HepG2 (cell line): ENCODE measurements around the gene LAMA5. TPM values are rescaled to one million over a fixed set of nuclear protein-coding genes. Genes with fewer than 3 reads are reported as not detected.

ENCODE experiments used
- DZIP1 ChIP-seq: sonication (generic); formaldehyde crosslinking; IDR thresholded peaks from 2 replicates; pipeline ENCODE4 v1.5.0; 2020; ENCODE audit warnings: mild to moderate bottlenecking, missing genetic modification reagents
- FOXP4 ChIP-seq: sonication (generic); formaldehyde crosslinking; IDR thresholded peaks from 2 replicates; pipeline ENCODE4 v1.4.0; 2020; ENCODE audit warnings: missing genetic modification reagents
- HNF1B ChIP-seq: sonication (generic); formaldehyde crosslinking; IDR thresholded peaks from 2 replicates; pipeline ENCODE4 v1.5.1; 2020; ENCODE audit warnings: mild to moderate bottlenecking, moderate library complexity, missing genetic modification reagents
- NFKB2 ChIP-seq: sonication (generic); formaldehyde crosslinking; IDR thresholded peaks from 2 replicates; pipeline ENCODE4 v1.4.0; 2020; ENCODE audit warnings: missing genetic modification reagents, borderline replicate concordance
- PATZ1 ChIP-seq: sonication (generic); formaldehyde crosslinking; IDR thresholded peaks from 2 replicates; pipeline ENCODE4 v1.4.0; 2020; ENCODE audit warnings: missing genetic modification reagents
- SOX6 ChIP-seq, 2 experiments: fragments of 450-650 bp in 1 of 2; sonication (generic) in 1 of 2; formaldehyde crosslinking in 1 of 2; IDR thresholded peaks; 2 replicates each; pipeline versions ENCODE4 v1.4.0 to v1.6.1; 2017 to 2020; ENCODE audit warnings: antibody characterized with exemption in 1 of 2, mild to moderate bottlenecking in 1 of 2, missing genetic modification reagents in 1 of 2
- SP1 ChIP-seq, 2 experiments: fragments of 450-650 bp in 1 of 2; sonication (generic) in 1 of 2; formaldehyde crosslinking in 1 of 2; IDR thresholded peaks; 2 replicates each; pipeline versions ENCODE4 v1.4.0 to v1.6.1; 2016 to 2020; ENCODE audit warnings: missing genetic modification reagents in 1 of 2
- TBX2 ChIP-seq: sonication (generic); formaldehyde crosslinking; IDR thresholded peaks from 2 replicates; pipeline ENCODE4 v1.5.0; 2020; ENCODE audit warnings: missing genetic modification reagents, mild to moderate bottlenecking, borderline replicate concordance
- ZBTB20 ChIP-seq: sonication (generic); formaldehyde crosslinking; IDR thresholded peaks from 2 replicates; pipeline ENCODE4 v1.8.1; 2023; ENCODE audit warnings: missing genetic modification reagents, low read depth, mild to moderate bottlenecking, borderline replicate concordance
- ZBTB33 ChIP-seq: sonication (generic); formaldehyde crosslinking; IDR thresholded peaks from 2 replicates; pipeline ENCODE4 v1.4.0; 2020; ENCODE audit warnings: missing genetic modification reagents
- ZMYM2 ChIP-seq: sonication (generic); formaldehyde crosslinking; IDR thresholded peaks from 2 replicates; pipeline ENCODE4 v1.8.0; 2022; ENCODE audit warnings: mild to moderate bottlenecking, missing genetic modification reagents
- ZNF160 ChIP-seq: sonication (generic); formaldehyde crosslinking; IDR thresholded peaks from 2 replicates; pipeline ENCODE4 v1.8.0; 2022; ENCODE audit warnings: mild to moderate bottlenecking, inconsistent platforms, missing genetic modification reagents
- ZNF276 ChIP-seq: sonication (generic); formaldehyde crosslinking; IDR thresholded peaks from 2 replicates; pipeline ENCODE4 v1.4.0; 2020; ENCODE audit warnings: mild to moderate bottlenecking, low read depth, missing genetic modification reagents
- polyA plus RNA-seq, 8 experiments: library from polyadenylated mRNA; depleted of rRNA in 3 of 8; stranded (reverse) in 7 of 8; unstranded in 1 of 8; fragments of >200 nt; fragmentation: Illumina TruSeq in 4 of 8; extraction: Trizol in 4 of 8; gene quantifications; 2 replicates each; pipeline versions ENCODE4 v1.2.1 to v1.2.3, GENCODE V29; 2011 to 2016; ENCODE audit warnings: low read depth in 4 of 8, missing spikeins in 1 of 8, mixed read lengths in 1 of 8; ENCODE audit not compliant: insufficient read depth in 1 of 8
- total RNA-seq, 5 experiments: library from RNA; depleted of rRNA; stranded (reverse); fragments of >200 nt; fragmentation: Illumina TruSeq; extraction: Trizol; gene quantifications; 2 replicates each; pipeline ENCODE4 v1.2.3, GENCODE V29; 2016; ENCODE audit warnings: low read depth in 1 of 5

The LAMA5 gene
- total and polyA plus RNA-seq, 2 of the 13 experiments (the other 11 are each of a cell fraction or from before 2014, with no cell fraction given), result 21.0 to 44.7 TPM

GRCh38 chr20:62374331-62375152 lies 7.4 kb upstream of the LAMA5 start (continued):
- TF ChIP-seq FOXP4 (0 out of 2 replicates have a peak, but pooled peaks have one; percentile 16), ZMYM2 (CRISPR knock-in tag) (no peak), SOX6 (IDR thresholded peaks at IDR 0.05) (no peak), SOX6 (CRISPR knock-in tag; IDR thresholded peaks at IDR 0.05) (peak; percentile 2; the same call in 1 of the 2 replicates), PATZ1 (CRISPR knock-in tag) (no peak), ZBTB20 (CRISPR knock-in tag) (0 out of 2 replicates have a peak, but pooled peaks have one; percentile 11), NFKB2 (CRISPR knock-in tag) (0 out of 2 replicates have a peak, but pooled peaks have one; percentile 27), ZNF160 (peak; percentile 83), ZNF276 (0 out of 2 replicates have a peak, but pooled peaks have one; percentile 42), SP1 (IDR thresholded peaks at IDR 0.05) (peak; percentile 9; the same call in 1 of the 2 replicates), SP1 (CRISPR knock-in tag; IDR thresholded peaks at IDR 0.05) (no peak), TBX2 (CRISPR knock-in tag) (peak; percentile 65; the same call in 1 of the 2 replicates), HNF1B (CRISPR knock-in tag) (peak; percentile 61; the same call in 1 of the 2 replicates), ZBTB33 (CRISPR knock-in tag) (peak; percentile 26; the same call in 1 of the 2 replicates), DZIP1 (no peak)
